GM23338 (cell line): ENCODE results near the gene PADI6. TPM values are rescaled to one million over a fixed set of nuclear protein-coding genes. Genes with fewer than 3 reads are reported as not detected.

Experiments
- ATAC-seq: fragments of 200-7000 bp; cut with Tn5 transposase; 3 replicates; pipeline ENCODE4 v1.9.1; 2020
- DNase-seq: peaks from one replicate; pipeline ENCODE4 v3.0.0-alpha.2; 2015; ENCODE audit warnings: low spot score
- H2AFZ ChIP-seq: fragments of 200-600 bp; sonication (generic); 2 replicates; pipeline ENCODE4 v1.8.0; 2016; ENCODE audit warnings: antibody characterized with exemption, mild to moderate bottlenecking, moderate library complexity
- H3F3A ChIP-seq: fragments of 200-600 bp; sonication (generic); replicated peaks from 2 replicates; pipeline ENCODE4 v1.8.0; 2017; ENCODE audit warnings: antibody characterized with exemption, mixed run types, low read depth
- H3K27ac ChIP-seq: fragments of 200-600 bp; sonication (generic); 2 replicates; pipeline ENCODE4 v1.6.1; 2016; ENCODE audit warnings: low read depth
- H3K27me3 ChIP-seq: fragments of 200-600 bp; sonication (generic); 2 replicates; pipeline ENCODE4 v1.8.0; 2016; ENCODE audit warnings: mild to moderate bottlenecking, mixed run types, moderate library complexity; ENCODE audit not compliant: insufficient read depth
- H3K36me3 ChIP-seq: fragments of 200-600 bp; sonication (generic); 2 replicates; pipeline ENCODE4 v1.8.0; 2016; ENCODE audit warnings: mild to moderate bottlenecking; ENCODE audit not compliant: insufficient read depth
- H3K4me1 ChIP-seq: fragments of 200-600 bp; sonication (generic); 2 replicates; pipeline ENCODE4 v1.8.0; 2016; ENCODE audit warnings: mild to moderate bottlenecking, moderate library complexity; ENCODE audit not compliant: insufficient read depth
- H3K4me2 ChIP-seq: fragments of 200-600 bp; sonication (generic); 2 replicates; pipeline ENCODE4 v1.7.1; 2017; ENCODE audit warnings: mixed run types
- H3K4me3 ChIP-seq: fragments of 200-600 bp; sonication (generic); 2 replicates; pipeline ENCODE4 v1.6.1; 2016; ENCODE audit warnings: mixed run types
- H3K79me2 ChIP-seq: fragments of 200-600 bp; sonication (generic); replicated peaks from 2 replicates; pipeline ENCODE4 v1.8.0; 2017; ENCODE audit warnings: mild to moderate bottlenecking; ENCODE audit not compliant: insufficient read depth
- H3K9me2 ChIP-seq: fragments of 200-600 bp; sonication (generic); 2 replicates; pipeline ENCODE4 v1.8.0; 2017; ENCODE audit not compliant: insufficient read depth
- H4K20me1 ChIP-seq: fragments of 200-600 bp; sonication (generic); replicated peaks from 2 replicates; pipeline ENCODE4 v1.8.0; 2017; ENCODE audit warnings: mild to moderate bottlenecking; ENCODE audit not compliant: insufficient read depth
- H3K27ac Mint-ChIP-seq: 2 replicates; pipeline ENCODE4 v1.8.0; 2020; ENCODE audit warnings: inconsistent platforms, mild to moderate bottlenecking, moderate library complexity, mixed read lengths
- H3K27me3 Mint-ChIP-seq: 3 replicates; pipeline ENCODE4 v1.8.0; 2022; ENCODE audit warnings: low read depth, mild to moderate bottlenecking, moderate library complexity, mixed read lengths, inconsistent platforms; ENCODE audit not compliant: insufficient read depth, poor library complexity
- H3K36me3 Mint-ChIP-seq: 3 replicates; pipeline ENCODE4 v1.8.0; 2021; ENCODE audit warnings: low read depth, mild to moderate bottlenecking, inconsistent platforms, moderate library complexity, mixed read lengths
- H3K4me1 Mint-ChIP-seq: 3 replicates; pipeline ENCODE4 v1.8.0; 2020; ENCODE audit warnings: mild to moderate bottlenecking, inconsistent platforms, mixed read lengths
- H3K4me3 Mint-ChIP-seq: 3 replicates; pipeline ENCODE4 v1.8.0; 2021; ENCODE audit warnings: moderate library complexity, mild to moderate bottlenecking, inconsistent platforms, mixed read lengths
- H3K9me3 Mint-ChIP-seq: 3 replicates; pipeline ENCODE4 v1.8.0; 2020; ENCODE audit warnings: moderate library complexity, mild to moderate bottlenecking, inconsistent platforms, mixed read lengths
- CREB1 ChIP-seq: fragments of 250-450 bp; sonication (Bioruptor Pico); IDR thresholded peaks from 2 replicates; pipeline ENCODE4 v1.5.0; 2020; ENCODE audit warnings: low read depth, mild to moderate bottlenecking, moderate library complexity
- CTCF ChIP-seq, 2 experiments: fragments of 200-600 bp in 1 of 2; sonication (generic) in 1 of 2; conservative IDR thresholded peaks; 2 replicates each; pipeline versions ENCODE4 v1.5.1 to v1.6.1; 2016 to 2017; ENCODE audit warnings: antibody characterized with exemption in 2 of 2, low read depth in 2 of 2, mild to moderate bottlenecking in 2 of 2, moderate library complexity in 1 of 2
- ETS1 ChIP-seq: IDR thresholded peaks from 2 replicates; pipeline ENCODE4 v1.6.1; 2016; ENCODE audit warnings: antibody characterized with exemption
- EZH2 ChIP-seq: fragments of 200-600 bp; sonication (generic); IDR thresholded peaks from one replicate; pipeline ENCODE4 v1.8.0; 2017; ENCODE audit warnings: antibody characterized with exemption, mild to moderate bottlenecking, low read depth; ENCODE audit not compliant: unreplicated experiment
- EZH2phosphoT487 ChIP-seq: fragments of 200-600 bp; sonication (generic); IDR thresholded peaks from one replicate; pipeline ENCODE4 v1.8.1; 2018; ENCODE audit warnings: antibody characterized with exemption; ENCODE audit not compliant: unreplicated experiment
- JUNB ChIP-seq: IDR thresholded peaks from one replicate; pipeline ENCODE4 v1.6.1; 2016; ENCODE audit warnings: antibody characterized with exemption; ENCODE audit not compliant: unreplicated experiment
- NANOG ChIP-seq: IDR thresholded peaks from 2 replicates; pipeline ENCODE4 v1.6.1; 2016; ENCODE audit warnings: antibody characterized with exemption, borderline replicate concordance
- POLR2AphosphoS5 ChIP-seq: IDR thresholded peaks from 2 replicates; pipeline ENCODE4 v1.6.1; 2016; ENCODE audit warnings: antibody characterized with exemption, low read depth
- REST ChIP-seq: IDR thresholded peaks from one replicate; pipeline ENCODE4 v1.6.1; 2018; ENCODE audit warnings: antibody characterized with exemption; ENCODE audit not compliant: unreplicated experiment
- STAT1 ChIP-seq: IDR thresholded peaks from one replicate; pipeline ENCODE4 v1.6.1; 2016; ENCODE audit warnings: antibody characterized with exemption; ENCODE audit not compliant: unreplicated experiment
- ZNF114 ChIP-seq: fragments of 250-450 bp; sonication (Bioruptor Pico); IDR thresholded peaks from 2 replicates; pipeline ENCODE4 v1.5.0; 2020; ENCODE audit warnings: mild to moderate bottlenecking, moderate library complexity
- ZNF331 ChIP-seq: fragments of 250-450 bp; sonication (Bioruptor Pico); IDR thresholded peaks from 2 replicates; pipeline ENCODE4 v1.5.0; 2020; ENCODE audit warnings: low read depth, mild to moderate bottlenecking, moderate library complexity
- ZNF462 ChIP-seq: fragments of 250-450 bp; sonication (Bioruptor Pico); IDR thresholded peaks from 2 replicates; pipeline ENCODE4 v1.5.0; 2020; ENCODE audit warnings: mild to moderate bottlenecking, moderate library complexity
- long read RNA-seq: library from polyadenylated mRNA; unstranded; transcript quantifications from one replicate; pipeline ENCODE4 v2.0.0, GENCODE V29; 2020; ENCODE audit not compliant: unreplicated experiment
- polyA plus RNA-seq: library from polyadenylated mRNA; unstranded; fragments of >200 nt; fragmentation: Nextera tagmentation; extraction: Ambion mirVana; gene quantifications from 2 replicates; pipeline ENCODE4 v1.2.1, GENCODE V29; 2016
- total RNA-seq: library from RNA; depleted of rRNA; stranded (reverse); fragments of >200 nt; shearing (Covaris generic); gene quantifications from 2 replicates; pipeline ENCODE4 v1.2.3, GENCODE V29; 2014; rRNA removed

PADI6 gene
- total RNA-seq (not detected in 2 replicates), polyA plus RNA-seq (not detected in 2 replicates)
- long read RNA-seq = 0 reads

GRCh38 chr1:17371896-17372295, at the start of gene PADI6:
PADI6 (plus strand) TSS chr1:17372196; CDS start chr1:17372246, 50 bp downstream.
- DNase-seq = no peak
- no peak; the same call in 1 of the 3 replicates for ATAC-seq
- Histone ChIP-seq H3K4me1 (peaks cover 7% of the 10 kb centered on the region; the same call in 1 of the 2 replicates), H3K36me3 (no peaks in the 10 kb centered on the region), H3K27me3 (no peaks in the 10 kb centered on the region), H3K79me2 (no peaks in the 10 kb centered on the region), H3F3A (no peaks in the 10 kb centered on the region), H4K20me1 (no peaks in the 10 kb centered on the region), H3K4me2 (no peak within 1 kb of the TSS), H3K4me3 (no peak within 1 kb of the TSS), H2AFZ (peak within 1 kb of the TSS; percentile 47; the same call in 1 of the 2 replicates), H3K27ac (no peak within 1 kb of the TSS), H3K9me2 (peaks cover 5% of the 10 kb centered on the region; the same call in 1 of the 2 replicates)
- Mint-ChIP-seq H3K4me1 (peaks cover 17% of the 10 kb centered on the region), H3K9me3 (no peaks in the 10 kb centered on the region), H3K4me3 (no peak within 1 kb of the TSS), H3K36me3 (no peaks in the 10 kb centered on the region), H3K27me3 (peaks cover 12% of the 10 kb centered on the region), H3K27ac (no peak within 1 kb of the TSS)
- no peak for TF ChIP-seq ETS1
- TF ChIP-seq EZH2 = no peak
- TF ChIP-seq ZNF114 (CRISPR knock-in tag) = no peak
- TF ChIP-seq ZNF462 = no peak
- no peak for TF ChIP-seq REST
- TF ChIP-seq CTCF (conservative IDR thresholded peaks at IDR 0.05; ENCODE audit: low read depth in 2 of 2) = no peak
- TF ChIP-seq ZNF331 (CRISPR knock-in tag) = no peak
- no peak for TF ChIP-seq JUNB
- TF ChIP-seq STAT1 = no peak
- no peak for TF ChIP-seq CREB1 (CRISPR knock-in tag)
- no peak for TF ChIP-seq POLR2AphosphoS5
- no peak for TF ChIP-seq NANOG
- TF ChIP-seq EZH2phosphoT487 = no peak
